Loucy (cell line): ENCODE measurements around the gene SELENOS.

ENCODE experiments used
- H2AFZ ChIP-seq: fragments of 200-600 bp; sonication (generic); 2 replicates; pipeline ENCODE4 v1.6.0; 2016; ENCODE audit warnings: antibody characterized with exemption, mild to moderate bottlenecking, low read length, moderate library complexity
- H3F3A ChIP-seq: fragments of 200-600 bp; 2 replicates; pipeline ENCODE4 v1.6.0; 2016; ENCODE audit warnings: antibody characterized with exemption, low read depth, mild to moderate bottlenecking
- H3K27me3 ChIP-seq: fragments of 200-600 bp; sonication (generic); 2 replicates; pipeline ENCODE4 v1.6.1; 2014; ENCODE audit warnings: low read length, mild to moderate bottlenecking; ENCODE audit not compliant: insufficient read depth, poor library complexity, severe bottlenecking
- H3K36me3 ChIP-seq: fragments of 200-600 bp; sonication (generic); 2 replicates; pipeline ENCODE4 v1.6.1; 2016; ENCODE audit warnings: low read length; ENCODE audit not compliant: insufficient read depth
- H3K4me1 ChIP-seq: fragments of 200-600 bp; sonication (generic); 2 replicates; pipeline ENCODE4 v1.5.1; 2014; ENCODE audit warnings: low read length, mild to moderate bottlenecking; ENCODE audit not compliant: insufficient read depth, poor library complexity, severe bottlenecking
- H3K4me2 ChIP-seq: fragments of 200-600 bp; sonication (generic); 2 replicates; pipeline ENCODE4 v1.6.0; 2014; ENCODE audit warnings: antibody characterized with exemption, low read length, low read depth, mild to moderate bottlenecking; ENCODE audit not compliant: poor library complexity, severe bottlenecking
- H3K4me3 ChIP-seq: fragments of 200-600 bp; sonication (generic); 2 replicates; pipeline ENCODE4 v1.5.1; 2014; ENCODE audit warnings: low read length, mild to moderate bottlenecking, mixed read lengths; ENCODE audit not compliant: poor library complexity, severe bottlenecking
- H3K79me2 ChIP-seq: fragments of 200-600 bp; sonication (generic); 2 replicates; pipeline ENCODE4 v1.6.1; 2014; ENCODE audit warnings: low read length; ENCODE audit not compliant: insufficient read depth
- H3K9ac ChIP-seq: fragments of 200-600 bp; sonication (generic); 2 replicates; pipeline ENCODE4 v1.6.0; 2014; ENCODE audit warnings: mild to moderate bottlenecking, low read depth, low read length, moderate library complexity; ENCODE audit not compliant: poor library complexity, severe bottlenecking
- H3K9me2 ChIP-seq: fragments of 200-600 bp; sonication (generic); replicated peaks from 2 replicates; pipeline ENCODE4 v1.6.1; 2016; ENCODE audit warnings: low read depth, low read length, mixed read lengths
- H3K9me3 ChIP-seq: fragments of 200-600 bp; sonication (generic); 2 replicates; pipeline ENCODE4 v1.6.1; 2014; ENCODE audit warnings: mild to moderate bottlenecking, antibody characterized with exemption, low read length, low read depth; ENCODE audit not compliant: insufficient read depth
- H4K20me1 ChIP-seq: fragments of 200-600 bp; sonication (generic); 2 replicates; pipeline ENCODE4 v1.6.0; 2014; ENCODE audit warnings: antibody characterized with exemption, low read length, mild to moderate bottlenecking; ENCODE audit not compliant: insufficient read depth, poor library complexity, severe bottlenecking
- EZH2phosphoT487 ChIP-seq: fragments of 200-600 bp; IDR thresholded peaks from 2 replicates; pipeline ENCODE4 v1.6.1; 2018; ENCODE audit warnings: antibody characterized with exemption, mild to moderate bottlenecking, moderate library complexity, borderline replicate concordance
- TF ChIP-seq, protein P1 (sequence below): fragments of 200-600 bp; sonication (generic); conservative IDR thresholded peaks from 2 replicates; pipeline ENCODE4 v1.5.1; 2014; ENCODE audit warnings: mild to moderate bottlenecking, antibody characterized with exemption, low read length

SELENOS gene

DNA sequence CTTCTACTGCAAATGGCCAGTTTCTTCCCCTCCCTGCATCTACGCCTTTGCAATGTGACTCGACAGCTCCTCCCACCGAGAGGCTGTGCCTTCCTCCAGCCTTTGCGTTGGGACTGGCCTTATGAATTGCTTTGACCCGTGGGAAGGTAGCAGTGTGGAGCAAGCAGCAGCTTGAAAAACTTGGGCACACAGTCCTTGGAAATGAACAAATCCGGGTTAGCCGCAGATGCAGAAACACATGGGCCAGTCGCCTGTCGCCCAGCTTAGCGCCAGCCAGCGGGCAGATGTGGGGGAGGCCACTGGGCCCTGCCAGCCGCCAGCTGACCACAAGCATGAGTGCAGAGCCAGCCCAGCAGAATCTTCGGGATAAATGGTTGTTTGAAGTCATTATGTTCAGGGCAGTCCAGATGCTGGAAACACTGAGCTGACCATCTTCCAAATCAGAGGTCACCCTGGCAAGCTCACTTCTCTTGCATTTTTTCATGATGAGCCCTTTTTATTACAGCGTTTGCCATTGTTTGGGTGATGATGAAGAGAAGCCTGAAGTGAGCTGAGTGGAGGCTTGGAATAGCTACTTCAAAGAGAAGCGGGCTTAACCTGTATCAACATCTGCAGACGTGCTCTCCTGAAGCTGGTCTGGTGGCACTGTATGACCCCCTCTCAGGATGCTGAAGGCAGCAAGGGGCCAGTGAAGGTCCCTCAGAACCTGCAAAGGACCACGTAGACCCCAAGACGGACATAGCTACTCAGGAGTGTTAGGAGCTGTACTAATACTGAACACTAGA is 9.8 kb downstream of the SELENOS start:
- H3K4me3 ChIP-seq: no peak overlapping the region
- no peaks in the 10 kb centered on the region for H3F3A ChIP-seq
- no peaks in the 10 kb centered on the region for H3K79me2 ChIP-seq
- no peak for TF ChIP-seq EZH2phosphoT487
- TF ChIP-seq, protein P1, sequence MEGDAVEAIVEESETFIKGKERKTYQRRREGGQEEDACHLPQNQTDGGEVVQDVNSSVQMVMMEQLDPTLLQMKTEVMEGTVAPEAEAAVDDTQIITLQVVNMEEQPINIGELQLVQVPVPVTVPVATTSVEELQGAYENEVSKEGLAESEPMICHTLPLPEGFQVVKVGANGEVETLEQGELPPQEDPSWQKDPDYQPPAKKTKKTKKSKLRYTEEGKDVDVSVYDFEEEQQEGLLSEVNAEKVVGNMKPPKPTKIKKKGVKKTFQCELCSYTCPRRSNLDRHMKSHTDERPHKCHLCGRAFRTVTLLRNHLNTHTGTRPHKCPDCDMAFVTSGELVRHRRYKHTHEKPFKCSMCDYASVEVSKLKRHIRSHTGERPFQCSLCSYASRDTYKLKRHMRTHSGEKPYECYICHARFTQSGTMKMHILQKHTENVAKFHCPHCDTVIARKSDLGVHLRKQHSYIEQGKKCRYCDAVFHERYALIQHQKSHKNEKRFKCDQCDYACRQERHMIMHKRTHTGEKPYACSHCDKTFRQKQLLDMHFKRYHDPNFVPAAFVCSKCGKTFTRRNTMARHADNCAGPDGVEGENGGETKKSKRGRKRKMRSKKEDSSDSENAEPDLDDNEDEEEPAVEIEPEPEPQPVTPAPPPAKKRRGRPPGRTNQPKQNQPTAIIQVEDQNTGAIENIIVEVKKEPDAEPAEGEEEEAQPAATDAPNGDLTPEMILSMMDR: no peak
- H3K36me3 ChIP-seq: peaks cover 21% of the 10 kb centered on the region; the same call in 1 of the 2 replicates
- no peaks in the 10 kb centered on the region for H3K27me3 ChIP-seq
- H3K9me2 ChIP-seq: no peaks in the 10 kb centered on the region
- H3K4me2 ChIP-seq: no peak overlapping the region
- no peak overlapping the region for H3K9ac ChIP-seq
- H2AFZ ChIP-seq: no peak overlapping the region
- no peaks in the 10 kb centered on the region for H3K9me3 ChIP-seq
- H3K4me1 ChIP-seq: peaks cover 10% of the 10 kb centered on the region
- H4K20me1 ChIP-seq: no peaks in the 10 kb centered on the region

DNA sequence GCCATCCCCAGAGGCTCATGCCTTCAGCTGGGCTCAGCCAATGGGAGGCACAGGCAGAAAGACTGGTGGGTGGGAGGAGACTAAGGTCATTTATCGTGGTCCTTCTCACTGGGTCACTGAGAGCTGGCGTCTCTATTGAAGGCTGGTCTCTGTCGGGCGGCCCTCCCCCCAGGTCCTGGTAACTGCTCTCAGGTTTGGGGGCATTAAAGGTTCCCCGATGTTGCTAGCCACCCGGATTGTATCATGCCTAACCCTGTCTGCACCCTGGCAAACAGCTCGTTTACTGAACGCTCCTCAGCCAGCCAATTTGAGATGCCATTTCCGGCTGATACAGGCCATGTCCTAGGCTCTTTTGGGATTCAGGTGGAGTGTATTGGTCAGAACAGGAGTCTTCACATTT is 10.5 kb downstream of the SELENOS start:
- Histone ChIP-seq H3K79me2 (no peaks in the 10 kb centered on the region), H2AFZ (no peak overlapping the region), H3K4me3 (no peak overlapping the region), H3K27me3 (no peaks in the 10 kb centered on the region), H3K9ac (no peak overlapping the region), H3K36me3 (peaks cover 14% of the 10 kb centered on the region; the same call in 1 of the 2 replicates), H3F3A (no peaks in the 10 kb centered on the region), H3K4me2 (no peak overlapping the region), H4K20me1 (no peaks in the 10 kb centered on the region), H3K9me2 (no peaks in the 10 kb centered on the region), H3K4me1 (peaks cover 10% of the 10 kb centered on the region), H3K9me3 (no peaks in the 10 kb centered on the region)
- TF ChIP-seq, protein P1: no peak
- TF ChIP-seq EZH2phosphoT487: no peak

DNA sequence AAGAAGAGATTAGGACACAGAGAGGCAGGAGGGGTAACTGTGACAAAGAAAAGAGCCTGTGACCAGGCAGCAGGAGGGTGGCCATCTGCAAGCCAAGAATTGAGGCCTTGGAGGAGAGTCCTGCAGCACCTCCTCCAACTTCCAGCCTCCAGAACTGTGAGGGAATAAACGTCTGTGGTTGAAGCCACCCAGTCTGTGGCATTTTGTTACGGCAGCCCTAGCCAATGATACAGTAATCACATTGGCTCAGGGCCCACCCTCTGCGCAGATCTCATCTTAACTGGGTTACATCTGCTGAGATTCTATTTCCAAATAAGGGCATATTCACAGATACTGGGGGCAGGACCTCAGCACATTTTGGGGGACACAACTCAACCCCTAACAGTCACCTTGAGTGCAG is 11.3 kb downstream of the SELENOS start:
- Histone ChIP-seq H3K27me3 (no peaks in the 10 kb centered on the region), H3K79me2 (no peaks in the 10 kb centered on the region), H3K9ac (no peak overlapping the region), H3K9me2 (no peaks in the 10 kb centered on the region), H2AFZ (no peak overlapping the region), H3K4me1 (peaks cover 10% of the 10 kb centered on the region), H4K20me1 (no peaks in the 10 kb centered on the region), H3K4me3 (no peak overlapping the region), H3K36me3 (peaks cover 7% of the 10 kb centered on the region; the same call in 1 of the 2 replicates), H3K4me2 (no peak overlapping the region), H3F3A (no peaks in the 10 kb centered on the region), H3K9me3 (no peaks in the 10 kb centered on the region)
- no peak for TF ChIP-seq EZH2phosphoT487
- TF ChIP-seq, protein P1: no peak
